Activated CD8-positive, alpha-beta memory T cell treated with anti-CD3 and anti-CD28 coated beads for 48 hours (primary cell): ENCODE data around the gene SCAMP3.

Source experiments
- DNase-seq, 3 experiments: peaks; one replicate each; pipeline ENCODE4 v3.0.0-alpha.2; 2020; ENCODE audit warnings: low read depth in 2 of 3, low spot score in 2 of 3

The SCAMP3 gene

DNA sequence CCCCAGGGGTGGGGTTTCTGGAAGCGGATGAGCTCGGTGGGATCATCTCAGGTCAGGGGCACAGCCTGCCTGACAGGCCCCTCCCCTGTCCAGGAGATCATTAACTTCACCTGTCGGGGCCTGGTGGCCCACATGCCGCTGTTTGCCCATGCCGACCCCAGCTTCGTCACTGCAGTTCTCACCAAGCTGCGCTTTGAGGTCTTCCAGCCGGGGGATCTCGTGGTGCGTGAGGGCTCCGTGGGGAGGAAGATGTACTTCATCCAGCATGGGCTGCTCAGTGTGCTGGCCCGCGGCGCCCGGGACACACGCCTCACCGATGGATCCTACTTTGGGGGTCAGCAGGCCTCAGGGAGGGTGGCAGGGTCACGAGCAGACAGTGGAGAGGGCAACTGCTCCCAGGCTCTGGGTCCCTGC, 23.5 kb upstream of the SCAMP3 start:
- DNase-seq = no peak

GRCh38 chr1:155285063-155285462, 22.9 kb upstream of the SCAMP3 start:
- DNase-seq = no peak

- no peak for DNase-seq
These were observed 22.3 kb upstream of the SCAMP3 start for GRCh38 chr1:155284476-155284875.

GRCh38 chr1:155282488-155283091, 20.4 kb upstream of the SCAMP3 start:
- no peak for DNase-seq

DNA sequence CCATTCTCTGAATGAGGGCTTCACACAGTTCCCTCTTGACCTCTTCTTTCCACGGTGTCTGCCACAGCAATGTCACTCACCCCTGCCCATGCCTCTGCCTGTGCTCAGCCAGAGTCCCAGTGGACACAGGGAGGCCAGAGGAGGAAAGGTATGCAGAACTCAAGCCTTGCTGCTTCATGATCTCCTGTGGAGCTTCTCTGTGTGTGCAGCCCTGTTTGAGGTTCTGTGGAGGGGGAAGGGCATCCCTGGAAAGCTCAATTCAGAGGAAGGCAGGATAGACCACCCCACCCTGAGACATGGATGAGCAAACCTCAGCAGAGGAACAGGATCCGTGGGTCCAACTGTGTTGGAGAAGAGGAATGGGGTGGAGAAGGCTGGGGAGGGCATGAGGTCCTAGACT, 17.1 kb upstream of the SCAMP3 start:
- DNase-seq = no peak

DNA sequence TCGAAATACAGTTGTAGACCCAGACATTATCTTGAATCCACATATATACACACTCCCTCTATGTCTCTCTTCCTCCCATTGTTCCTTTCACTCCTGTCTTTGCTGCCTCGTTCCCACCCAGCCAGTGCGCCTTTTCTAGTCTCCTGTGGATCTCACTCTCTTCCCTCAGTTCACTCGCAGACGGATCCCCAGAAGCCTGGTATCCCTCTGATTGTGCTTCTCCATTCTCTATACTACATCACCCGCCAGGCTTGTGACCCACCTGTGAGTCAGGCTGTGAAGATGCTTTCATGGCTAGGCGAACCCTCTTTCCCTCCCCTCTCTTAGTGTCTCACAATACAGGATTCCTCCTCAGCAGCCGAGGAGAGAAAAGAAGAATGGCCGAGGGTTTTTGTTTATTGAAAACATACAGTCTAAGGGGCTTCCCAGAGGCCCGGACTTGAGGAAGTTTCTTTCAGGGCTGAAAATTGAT, 16.6 kb upstream of the SCAMP3 start:
- no peak for DNase-seq

GRCh38 chr1:155277902-155278688, 15.9 kb upstream of the SCAMP3 start:
- peak in 2 of 3 experiments; percentile 57 for DNase-seq

GRCh38 chr1:155277070-155277901, 15.1 kb upstream of the SCAMP3 start, which contains the start of gene HCN3:
Gene HCN3, plus strand, starts transcription at chr1:155277463. Its CDS starts 128 bp downstream, at chr1:155277591.
- DNase-seq = peak; percentile 88 to 92 (median 88)

DNA sequence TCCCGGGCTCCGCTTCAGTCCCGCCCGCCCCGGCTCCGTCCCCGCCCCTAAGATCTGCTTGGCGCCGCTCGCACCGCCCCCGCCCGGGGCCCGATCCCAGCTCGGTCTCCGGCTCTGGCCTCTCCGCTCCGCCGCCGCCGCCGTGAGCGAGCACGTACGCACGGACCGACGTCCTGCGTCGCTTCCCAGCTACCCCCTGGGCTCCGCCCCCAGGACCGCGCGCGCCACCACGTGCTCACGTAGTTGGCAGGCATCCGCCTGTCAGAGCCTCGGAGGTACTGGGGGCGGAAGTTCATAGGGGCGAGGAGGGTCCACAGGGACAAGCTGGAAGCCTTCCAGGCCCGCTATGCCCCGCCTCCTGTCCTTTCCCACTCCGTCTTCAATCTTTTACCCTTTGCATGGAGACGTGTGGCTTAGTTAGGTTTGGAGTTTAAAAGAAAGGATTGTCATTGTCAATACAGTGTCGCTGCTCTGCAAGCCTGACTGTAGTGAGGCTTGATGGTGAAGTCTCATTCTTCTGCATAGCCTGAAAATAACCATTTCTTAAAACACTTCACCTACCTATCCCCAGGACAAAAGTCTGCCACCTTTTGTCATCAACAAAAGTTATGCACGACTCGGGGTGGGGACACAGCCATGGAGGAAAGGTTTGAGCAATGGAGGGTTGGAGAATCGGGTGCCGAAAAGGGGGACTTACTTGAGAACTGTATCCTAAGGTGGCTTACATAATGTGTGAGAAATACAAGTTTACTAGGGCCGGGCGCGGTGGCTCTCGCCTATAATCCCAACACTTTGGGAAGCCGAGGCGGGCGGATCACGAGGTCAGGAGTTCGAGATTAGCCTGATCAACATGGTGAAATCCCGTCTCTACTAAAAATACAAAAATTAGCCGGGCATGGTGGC, 11.4 kb upstream of the SCAMP3 start, which contains the start of gene CLK2:
Gene CLK2 (minus strand): TSS at position 162 of the 903 bp plus-strand sequence. CDS start 2,527 bp downstream, outside the sequence.
- peak; percentile 89 to 95 (median 90) for DNase-seq

- peak in 1 of 3 experiments; percentile 50 for DNase-seq
These were observed 10.5 kb upstream of the SCAMP3 start for GRCh38 chr1:155272466-155273342.

DNA sequence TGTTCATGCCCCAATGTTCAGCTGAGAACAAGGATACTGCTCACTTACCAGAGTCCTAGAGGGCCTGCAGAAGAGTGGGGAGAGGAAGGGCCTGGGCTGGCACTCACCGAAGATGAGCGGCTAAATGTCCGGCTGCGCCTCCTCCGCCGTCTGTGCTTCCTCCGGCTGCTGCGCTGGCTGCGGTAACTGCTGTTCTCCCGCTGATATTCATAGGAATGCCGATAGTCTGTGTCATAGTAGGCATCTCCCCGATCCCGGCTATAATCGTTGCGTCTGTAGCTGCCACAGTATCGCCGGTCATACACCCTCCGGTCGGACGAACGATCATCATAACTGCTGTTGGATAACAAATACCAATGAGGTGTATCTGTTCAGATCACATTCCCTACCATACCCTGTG, 7.2 kb upstream of the SCAMP3 start:
- DNase-seq = no peak

DNA sequence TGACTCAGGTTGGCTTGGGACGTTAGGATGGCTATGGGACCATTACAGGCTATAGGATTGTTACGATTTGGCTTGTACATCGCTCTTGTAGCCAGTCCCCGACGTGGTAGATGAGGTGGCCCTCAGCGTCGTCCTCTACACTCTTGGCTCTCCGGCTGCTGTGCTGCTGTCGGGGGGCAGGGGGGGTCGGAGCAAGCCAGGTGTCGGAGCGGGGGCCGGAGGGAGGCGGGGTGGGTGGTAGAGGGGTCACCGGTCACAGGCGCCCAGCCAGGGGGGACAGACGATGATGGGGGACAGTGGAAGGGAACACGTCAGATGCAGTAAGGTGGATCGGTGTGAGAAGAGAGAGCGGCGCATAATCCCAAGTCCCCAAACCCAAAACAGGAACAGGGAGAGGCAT, 6.5 kb upstream of the SCAMP3 start:
- DNase-seq = no peak

DNA sequence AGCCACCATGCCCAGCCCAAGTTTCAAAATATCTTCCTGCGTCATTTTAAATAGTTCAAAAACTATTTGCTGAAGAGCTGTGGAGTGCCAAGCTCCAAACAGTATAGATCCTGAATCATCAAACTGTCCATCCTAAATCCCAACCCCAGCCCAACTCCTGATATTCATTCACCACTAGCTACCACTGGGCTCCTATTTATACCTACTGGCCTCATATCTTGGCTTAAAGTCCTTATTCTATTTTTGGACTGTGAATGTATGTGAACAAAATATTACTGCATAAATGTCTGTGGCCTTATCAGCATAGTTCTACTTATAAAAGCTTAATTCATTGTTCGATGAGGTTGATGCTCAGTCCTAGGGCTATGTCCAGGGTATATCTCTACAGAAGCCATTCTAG, 5.2 kb upstream of the SCAMP3 start:
- DNase-seq = no peak

GRCh38 chr1:155266553-155266952, 4.4 kb upstream of the SCAMP3 start:
- DNase-seq = no peak

DNA sequence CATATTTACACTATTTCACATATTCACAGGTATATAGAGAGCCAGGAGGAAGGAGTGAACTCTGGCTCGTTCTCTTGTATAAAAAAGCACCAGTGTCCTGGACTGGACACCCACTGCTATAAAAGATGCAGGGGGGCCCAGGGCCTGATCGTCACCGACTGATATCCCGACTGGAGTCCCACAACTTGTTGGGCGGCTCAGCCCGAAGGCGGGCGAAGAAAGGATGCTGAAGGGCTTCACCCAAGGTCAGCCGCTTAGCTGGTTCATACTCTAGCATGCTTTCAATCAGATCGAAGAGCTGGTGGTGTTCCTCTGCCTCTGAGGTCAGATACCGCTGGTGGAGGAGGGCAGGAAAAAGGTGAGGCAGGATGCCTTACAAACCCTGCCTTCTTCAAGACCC, 907 bp upstream of the SCAMP3 start:
- DNase-seq = no peak

GRCh38 chr1:155261493-155261851, 688 bp downstream of the SCAMP3 start:
- no peak for DNase-seq

DNA sequence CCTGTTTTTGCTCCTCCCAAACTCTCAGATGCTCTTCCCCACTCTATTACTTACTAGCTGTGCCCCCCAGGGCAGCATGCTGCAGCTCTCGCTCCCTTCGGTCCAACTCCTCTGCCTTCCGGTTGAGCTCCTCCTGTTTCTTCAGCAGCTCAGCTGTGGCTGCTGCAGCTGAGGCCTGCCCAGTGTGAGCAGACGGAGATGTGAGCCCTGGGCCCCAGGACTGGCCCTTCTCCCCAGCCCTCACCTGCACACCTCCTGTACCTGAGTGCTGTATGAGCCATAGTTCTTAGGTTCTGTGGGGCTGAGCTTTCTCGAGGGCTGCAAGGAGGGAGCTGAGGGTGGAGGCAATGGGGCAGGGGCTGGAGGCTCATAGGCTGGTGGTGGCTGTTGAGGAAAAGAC, 1.9 kb downstream of the SCAMP3 start:
- DNase-seq = no peak

- DNase-seq = no peak
These were observed 5.9 kb downstream of the SCAMP3 start for GRCh38 chr1:155256058-155256852.
